Immature natural killer cell (primary cell): ENCODE measurements around the gene SIPA1L2. TPM values are rescaled to one million over a fixed set of nuclear protein-coding genes. Genes with fewer than 3 reads are reported as not detected.

Experiments
- DNase-seq, 3 donors: peaks; one replicate each; pipeline ENCODE4 v3.0.0; 2022; ENCODE audit warnings: mixed read lengths in 1 of 3
- H3K27ac Mint-ChIP-seq, 6 donors: one replicate each; pipeline ENCODE4 v1.8.0; 2020; ENCODE audit warnings: mixed read lengths in 6 of 6, mild to moderate bottlenecking in 5 of 6, inconsistent platforms in 4 of 6, moderate library complexity in 3 of 6
- H3K27me3 Mint-ChIP-seq, 3 donors: one replicate each; pipeline ENCODE4 v1.8.0; 2020 to 2021; ENCODE audit warnings: low read depth in 3 of 3, mild to moderate bottlenecking in 3 of 3, mixed read lengths in 3 of 3, moderate library complexity in 3 of 3, inconsistent platforms in 1 of 3
- H3K36me3 Mint-ChIP-seq, 3 donors: one replicate each; pipeline ENCODE4 v1.8.0; 2020; ENCODE audit warnings: mixed read lengths in 3 of 3, inconsistent platforms in 2 of 3, mild to moderate bottlenecking in 2 of 3
- H3K4me1 Mint-ChIP-seq, 2 donors: one replicate each; pipeline ENCODE4 v1.8.0; 2020; ENCODE audit warnings: inconsistent platforms in 2 of 2, mild to moderate bottlenecking in 2 of 2, mixed read lengths in 2 of 2, moderate library complexity in 1 of 2
- H3K4me3 Mint-ChIP-seq, 5 donors: one replicate each; pipeline ENCODE4 v1.8.0; 2020; ENCODE audit warnings: mild to moderate bottlenecking in 5 of 5, mixed read lengths in 5 of 5, inconsistent platforms in 3 of 5, moderate library complexity in 3 of 5
- H3K9me3 Mint-ChIP-seq, 6 donors: one replicate each; pipeline ENCODE4 v1.8.0; 2020; ENCODE audit warnings: mild to moderate bottlenecking in 6 of 6, mixed read lengths in 6 of 6, inconsistent platforms in 4 of 6, moderate library complexity in 3 of 6
- polyA plus RNA-seq, 3 donors: library from polyadenylated mRNA; unstranded; fragments of 300-500 nt; fragmentation: Illumina TruSeq; gene quantifications; one replicate each; pipeline ENCODE4 v1.2.3, GENCODE V29; 2021

Gene SIPA1L2
- polyA plus RNA-seq, 3 donors from 2014 or later = 0.54 TPM; not detected in 2

GRCh38 chr1:232598837-232599177 is 31.1 kb downstream of the SIPA1L2 start:
- peaks cover 30 to 36% of the 10 kb centered on the region in 2 donors for H3K4me1 Mint-ChIP-seq
- no peak overlapping the region for H3K27ac Mint-ChIP-seq
- H3K4me3 Mint-ChIP-seq = no peak overlapping the region
- no peak for DNase-seq
- no peaks in the 10 kb centered on the region for H3K9me3 Mint-ChIP-seq
- peaks cover 0 to 3% (median 3%) of the 10 kb centered on the region in 3 donors for H3K36me3 Mint-ChIP-seq
- H3K27me3 Mint-ChIP-seq = peaks cover 0 to 3% (median 1%) of the 10 kb centered on the region in 3 donors

DNA sequence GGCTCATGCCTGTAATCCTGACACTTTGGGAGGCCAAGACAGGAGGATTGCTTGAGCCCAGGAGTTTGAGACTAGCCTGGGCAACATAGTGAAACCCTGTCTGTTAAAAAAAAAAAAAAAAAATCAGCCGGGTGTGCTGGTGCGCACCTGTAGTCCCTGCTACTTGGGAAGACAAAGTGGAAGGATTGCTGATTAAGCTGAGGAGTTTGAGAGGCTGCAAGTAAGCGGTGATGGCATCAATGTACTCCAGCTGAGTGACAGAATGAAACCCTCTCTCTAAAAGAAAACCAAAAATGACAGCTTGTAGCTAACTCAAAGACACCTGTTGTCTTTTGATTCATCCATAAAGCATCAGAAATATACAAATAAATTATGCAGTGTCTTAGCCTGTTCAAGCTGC is 31.8 kb downstream of the SIPA1L2 start:
- Mint-ChIP-seq H3K9me3 (no peaks in the 10 kb centered on the region), H3K27ac (no peak overlapping the region), H3K4me3 (no peak overlapping the region), H3K4me1 (peaks cover 30 to 36% of the 10 kb centered on the region in 2 donors), H3K36me3 (peaks cover 0 to 3% (median 3%) of the 10 kb centered on the region in 3 donors), H3K27me3 (peaks cover 0 to 3% (median 3%) of the 10 kb centered on the region in 3 donors)
- DNase-seq = no peak

- Mint-ChIP-seq H3K9me3 (no peaks in the 10 kb centered on the region), H3K27ac (no peak overlapping the region), H3K36me3 (peaks cover 0 to 3% (median 3%) of the 10 kb centered on the region in 3 donors), H3K4me3 (no peak overlapping the region), H3K4me1 (peaks cover 30 to 36% of the 10 kb centered on the region in 2 donors), H3K27me3 (peaks cover 0 to 3% (median 3%) of the 10 kb centered on the region in 3 donors)
- no peak for DNase-seq
Observed at GRCh38 chr1:232597721-232598120, 32.2 kb downstream of the SIPA1L2 start.

GRCh38 chr1:232596666-232597303 is 33.1 kb downstream of the SIPA1L2 start:
- H3K9me3 Mint-ChIP-seq = no peaks in the 10 kb centered on the region
- H3K27me3 Mint-ChIP-seq = peaks cover 0 to 3% (median 3%) of the 10 kb centered on the region in 3 donors
- H3K36me3 Mint-ChIP-seq = peaks cover 0 to under 1% (median under 1%) of the 10 kb centered on the region in 3 donors
- no peak overlapping the region for H3K4me3 Mint-ChIP-seq
- no peak overlapping the region for H3K27ac Mint-ChIP-seq
- peaks cover 30 to 36% of the 10 kb centered on the region in 2 donors for H3K4me1 Mint-ChIP-seq
- DNase-seq = no peak

- H3K4me1 Mint-ChIP-seq = peaks cover 22 to 29% of the 10 kb centered on the region in 2 donors
- no peak overlapping the region for H3K27ac Mint-ChIP-seq
- H3K9me3 Mint-ChIP-seq = no peaks in the 10 kb centered on the region
- H3K4me3 Mint-ChIP-seq = no peak overlapping the region
- H3K27me3 Mint-ChIP-seq = peaks cover 0 to 3% (median 3%) of the 10 kb centered on the region in 3 donors
- no peaks in the 10 kb centered on the region for H3K36me3 Mint-ChIP-seq
- DNase-seq = no peak
Observed at GRCh38 chr1:232594768-232595698, 34.9 kb downstream of the SIPA1L2 start.

DNA sequence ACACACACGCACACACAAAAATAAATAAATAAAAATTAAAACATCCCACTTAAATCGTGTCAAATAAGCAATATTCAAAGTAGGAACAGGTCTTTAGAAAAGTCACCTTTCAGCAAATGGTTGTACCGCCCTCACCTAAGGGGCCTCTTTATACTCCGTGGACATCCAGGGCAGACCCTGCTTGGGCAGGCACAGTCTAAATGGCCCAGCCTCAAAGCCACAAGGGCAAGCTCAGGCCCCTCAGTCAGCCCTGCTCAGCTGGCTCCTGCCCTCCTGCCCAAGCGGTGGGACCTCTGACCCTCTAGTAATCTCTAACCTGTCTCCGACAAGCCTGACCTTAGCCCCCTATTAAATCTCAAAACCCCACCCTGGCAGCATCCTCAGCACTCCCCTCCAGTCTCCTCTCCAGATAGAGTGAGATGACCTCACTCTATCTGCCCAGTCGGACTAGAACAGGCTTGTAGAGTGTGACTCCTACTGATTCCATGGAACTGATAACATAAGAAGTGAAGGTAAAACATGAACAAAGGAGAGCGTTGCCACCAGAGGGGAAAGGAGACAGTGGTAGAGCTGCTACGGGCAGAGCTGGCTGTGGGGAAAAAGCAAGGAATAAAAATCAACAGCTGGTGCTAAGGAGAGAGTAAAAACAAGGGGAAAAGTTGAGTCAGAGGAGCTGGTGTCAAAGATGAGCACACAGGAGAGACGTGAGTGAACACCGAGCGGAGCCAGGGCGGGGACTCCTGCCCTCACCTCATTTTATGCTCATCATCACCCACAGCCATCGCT is 36.0 kb downstream of the SIPA1L2 start:
- no peak overlapping the region for H3K4me3 Mint-ChIP-seq

GRCh38 chr1:232591344-232591743 is 38.6 kb downstream of the SIPA1L2 start:
- Mint-ChIP-seq H3K4me3 (no peak overlapping the region), H3K4me1 (peaks cover 0 to 8% of the 10 kb centered on the region in 2 donors), H3K27ac (no peak overlapping the region), H3K36me3 (no peaks in the 10 kb centered on the region), H3K27me3 (peaks cover 0 to 3% (median 0%) of the 10 kb centered on the region in 3 donors), H3K9me3 (no peaks in the 10 kb centered on the region)
- DNase-seq = no peak

More for the DNA sequence above, 36.0 kb downstream of the SIPA1L2 start:
- H3K27ac Mint-ChIP-seq = no peak overlapping the region
- DNase-seq = no peak
- H3K36me3 Mint-ChIP-seq = no peaks in the 10 kb centered on the region
- no peaks in the 10 kb centered on the region for H3K9me3 Mint-ChIP-seq
- peaks cover 11 to 18% of the 10 kb centered on the region in 2 donors for H3K4me1 Mint-ChIP-seq
- H3K27me3 Mint-ChIP-seq = peaks cover 0 to 3% (median 3%) of the 10 kb centered on the region in 3 donors

DNA sequence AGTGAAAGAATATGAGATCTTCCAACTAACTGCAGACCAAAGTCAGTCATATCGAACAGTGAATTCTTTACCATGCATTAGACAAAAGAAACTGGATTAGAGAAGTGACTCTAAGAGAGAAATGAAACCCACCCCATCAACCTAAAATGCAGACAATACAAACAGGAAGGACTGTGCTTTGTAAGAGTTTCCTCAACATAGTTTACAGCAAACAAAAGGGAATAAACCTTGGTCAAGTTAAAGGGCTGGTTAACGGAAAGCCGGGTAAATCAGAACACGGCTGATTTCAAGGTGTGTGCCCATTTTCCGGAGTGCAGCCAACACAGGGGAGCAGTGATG is 39.2 kb downstream of the SIPA1L2 start:
- no peaks in the 10 kb centered on the region for H3K9me3 Mint-ChIP-seq
- H3K27ac Mint-ChIP-seq = no peak overlapping the region
- DNase-seq = no peak
- H3K36me3 Mint-ChIP-seq = no peaks in the 10 kb centered on the region
- no peak overlapping the region for H3K4me3 Mint-ChIP-seq
- H3K27me3 Mint-ChIP-seq = peaks cover 0 to 3% (median 0%) of the 10 kb centered on the region in 3 donors
- peaks cover 0 to 4% of the 10 kb centered on the region in 2 donors for H3K4me1 Mint-ChIP-seq

- Mint-ChIP-seq H3K4me1 (peaks cover 0 to 4% of the 10 kb centered on the region in 2 donors), H3K27ac (no peak overlapping the region), H3K36me3 (no peaks in the 10 kb centered on the region), H3K9me3 (no peaks in the 10 kb centered on the region), H3K4me3 (no peak overlapping the region), H3K27me3 (peaks cover 0 to 3% (median 1%) of the 10 kb centered on the region in 3 donors)
- DNase-seq = no peak
Observed at GRCh38 chr1:232589812-232590743, 39.9 kb downstream of the SIPA1L2 start.

DNA sequence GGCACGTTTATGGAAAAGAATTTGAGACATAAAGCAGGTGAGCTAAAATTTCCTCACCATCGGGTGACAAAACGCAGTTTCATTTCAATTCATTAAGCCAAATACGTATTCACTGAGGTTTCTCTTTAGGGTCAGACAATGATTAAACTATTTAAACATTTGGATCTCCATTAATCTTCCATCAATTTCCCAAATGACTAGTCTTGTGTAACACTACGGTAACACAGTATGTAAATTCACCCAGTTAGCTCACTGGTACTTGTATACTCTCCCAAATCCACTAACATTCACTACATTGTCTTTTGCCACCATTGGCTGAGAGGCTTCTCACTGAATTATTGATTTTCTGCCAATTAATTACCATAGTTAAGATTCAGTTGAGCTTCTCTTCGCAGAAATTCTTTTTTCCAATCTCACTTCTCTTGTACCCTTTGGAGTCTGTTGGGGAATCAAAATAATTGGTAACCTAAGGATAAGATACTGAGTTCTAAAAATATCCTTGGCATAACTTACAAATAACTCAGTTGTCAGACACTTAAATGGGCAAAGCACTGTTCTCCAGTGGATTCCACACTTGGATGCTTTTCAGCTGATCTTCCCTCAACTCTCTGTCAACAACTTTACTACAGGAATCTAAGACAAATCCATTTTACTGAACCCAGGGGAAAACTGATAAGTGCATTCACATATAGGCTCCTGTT is 40.7 kb downstream of the SIPA1L2 start:
- H3K27ac Mint-ChIP-seq = peak overlapping the region in 1 of 6 donors; percentile 23

DNA sequence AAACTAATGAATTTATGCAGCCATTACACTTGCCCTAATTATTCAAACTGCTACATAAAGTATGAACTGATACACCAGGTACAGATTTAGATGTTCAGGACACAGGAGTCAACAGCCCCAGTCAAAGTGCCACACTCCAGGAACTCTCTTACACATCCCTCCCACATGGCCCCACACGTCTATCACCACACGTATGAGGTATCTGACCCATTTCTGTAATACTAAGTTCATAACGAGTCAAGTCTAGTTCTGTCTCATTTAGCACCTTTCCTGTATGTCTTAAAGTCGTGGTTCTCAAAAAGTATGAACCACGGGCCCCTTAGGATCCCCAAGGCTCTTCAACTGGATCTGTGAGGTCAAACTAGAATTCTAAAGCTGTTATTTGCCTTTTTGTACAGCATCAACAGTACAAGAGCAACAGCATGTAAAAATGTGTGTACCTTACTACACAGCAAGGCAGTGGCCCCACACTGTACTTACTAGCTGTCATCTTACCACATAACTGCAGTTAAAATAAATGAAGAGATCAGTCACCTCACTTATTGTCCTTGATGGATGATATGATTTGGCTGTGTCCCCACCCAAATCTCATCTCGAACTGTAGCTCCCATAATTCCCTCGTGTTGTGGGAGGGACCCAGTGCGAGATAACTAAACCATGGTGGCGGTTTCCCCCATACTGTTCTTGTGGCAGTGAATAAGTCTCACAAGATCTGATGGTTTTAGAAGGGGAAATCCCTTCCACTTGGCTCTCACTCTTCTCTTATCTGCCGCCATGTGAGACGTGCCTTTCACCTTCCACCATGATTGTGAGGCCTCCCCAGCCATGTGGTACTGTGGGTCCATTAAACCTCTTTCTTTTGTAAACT is 42.6 kb downstream of the SIPA1L2 start:
- Mint-ChIP-seq H3K4me1 (peaks cover 0 to 4% of the 10 kb centered on the region in 2 donors), H3K27ac (no peak overlapping the region), H3K9me3 (no peaks in the 10 kb centered on the region), H3K36me3 (no peaks in the 10 kb centered on the region), H3K27me3 (peaks cover 1 to 2% (median 2%) of the 10 kb centered on the region in 3 donors), H3K4me3 (no peak overlapping the region)
- no peak for DNase-seq

More for the DNA sequence above, 40.7 kb downstream of the SIPA1L2 start:
- H3K36me3 Mint-ChIP-seq = no peaks in the 10 kb centered on the region
- H3K4me3 Mint-ChIP-seq = no peak overlapping the region
- peaks cover 0 to 3% (median 1%) of the 10 kb centered on the region in 3 donors for H3K27me3 Mint-ChIP-seq
- H3K9me3 Mint-ChIP-seq = no peaks in the 10 kb centered on the region
- DNase-seq = no peak
- H3K4me1 Mint-ChIP-seq = peaks cover 0 to 4% of the 10 kb centered on the region in 2 donors

GRCh38 chr1:232586679-232587078 is 43.3 kb downstream of the SIPA1L2 start:
- Mint-ChIP-seq H3K36me3 (no peaks in the 10 kb centered on the region), H3K9me3 (no peaks in the 10 kb centered on the region), H3K27me3 (peaks cover 1 to 2% (median 2%) of the 10 kb centered on the region in 3 donors), H3K27ac (no peak overlapping the region), H3K4me1 (peaks cover 0 to 5% of the 10 kb centered on the region in 2 donors), H3K4me3 (no peak overlapping the region)
- DNase-seq = no peak
